ENCODE results near the gene TMEM59.
"Not testable (repeated sequence)": the region's sequence is repeated elsewhere in the genome, so short reads cannot be mapped to it uniquely, and the experiment has no call there.

TMEM59 gene

DNA sequence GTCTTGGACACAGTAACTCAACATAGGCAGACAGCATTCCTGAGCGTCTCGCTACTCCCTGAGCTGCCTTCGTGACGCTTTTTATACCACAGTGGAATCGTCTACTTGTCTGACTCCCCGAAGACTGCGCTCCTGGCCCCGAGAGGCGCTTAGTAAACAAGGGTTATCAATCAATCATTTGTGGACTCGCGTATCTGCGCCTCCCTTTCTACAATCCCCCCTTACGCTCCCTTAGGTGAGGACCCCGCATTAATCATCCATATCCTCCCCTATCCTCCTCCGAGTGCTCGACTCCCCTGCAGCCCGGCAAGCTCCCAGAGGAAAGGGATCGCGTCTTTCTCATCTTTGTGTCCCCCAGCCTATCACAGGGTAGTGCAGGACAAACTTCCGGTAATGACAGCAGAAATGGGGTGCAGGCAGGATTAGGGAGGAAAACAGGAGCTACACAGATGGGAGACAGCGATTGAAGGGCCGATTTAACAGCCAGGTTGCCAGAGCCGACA lies 522 bp downstream of the TMEM59 start:
- peak; percentile 35 to 40 for DNase-seq

DNA sequence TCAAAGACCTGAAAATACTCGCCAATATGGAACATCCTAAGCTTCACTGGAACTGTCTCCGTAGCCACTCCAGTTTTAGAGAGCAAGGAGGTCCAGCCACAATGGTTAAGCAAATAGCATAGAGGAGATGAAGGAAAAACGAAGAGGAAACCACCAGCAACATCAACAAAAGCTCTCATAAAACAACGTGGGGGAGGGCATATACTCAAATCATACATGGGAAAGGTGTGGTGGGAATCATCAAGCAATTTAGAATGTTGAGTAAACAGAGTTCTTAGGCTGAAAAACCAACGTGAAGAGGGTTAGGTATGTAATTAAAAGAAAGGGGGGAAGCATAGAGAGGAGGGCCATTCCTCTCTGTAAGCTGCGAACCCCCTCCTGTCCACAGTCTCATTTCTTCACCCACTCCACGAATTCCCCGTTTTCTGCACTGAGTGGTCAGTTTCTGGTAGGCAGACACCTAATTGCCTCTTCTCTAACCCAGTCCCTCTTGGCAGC lies 1.0 kb downstream of the TMEM59 start:
- no peak for DNase-seq

DNA sequence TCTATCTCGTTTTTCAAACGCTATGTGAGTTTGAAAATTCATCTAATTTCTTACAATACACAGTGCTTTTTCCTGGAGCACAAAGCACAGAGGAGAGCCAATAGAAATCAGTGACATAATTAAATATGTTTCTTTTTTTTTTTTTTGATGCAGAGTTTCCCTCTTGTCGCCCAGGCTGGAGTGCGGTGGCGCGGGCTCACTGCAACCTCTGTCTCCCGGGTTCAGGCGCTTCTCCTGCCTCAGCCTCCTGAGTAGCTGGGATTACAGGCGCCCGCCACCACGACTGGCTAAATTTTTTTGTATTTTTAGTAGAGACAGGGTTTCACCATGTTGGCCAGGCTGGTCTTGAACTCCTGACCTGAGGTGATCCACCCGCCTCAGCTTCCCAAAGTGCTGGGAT lies 2.6 kb downstream of the TMEM59 start:
- DNase-seq, result not testable (repeated sequence)

DNA sequence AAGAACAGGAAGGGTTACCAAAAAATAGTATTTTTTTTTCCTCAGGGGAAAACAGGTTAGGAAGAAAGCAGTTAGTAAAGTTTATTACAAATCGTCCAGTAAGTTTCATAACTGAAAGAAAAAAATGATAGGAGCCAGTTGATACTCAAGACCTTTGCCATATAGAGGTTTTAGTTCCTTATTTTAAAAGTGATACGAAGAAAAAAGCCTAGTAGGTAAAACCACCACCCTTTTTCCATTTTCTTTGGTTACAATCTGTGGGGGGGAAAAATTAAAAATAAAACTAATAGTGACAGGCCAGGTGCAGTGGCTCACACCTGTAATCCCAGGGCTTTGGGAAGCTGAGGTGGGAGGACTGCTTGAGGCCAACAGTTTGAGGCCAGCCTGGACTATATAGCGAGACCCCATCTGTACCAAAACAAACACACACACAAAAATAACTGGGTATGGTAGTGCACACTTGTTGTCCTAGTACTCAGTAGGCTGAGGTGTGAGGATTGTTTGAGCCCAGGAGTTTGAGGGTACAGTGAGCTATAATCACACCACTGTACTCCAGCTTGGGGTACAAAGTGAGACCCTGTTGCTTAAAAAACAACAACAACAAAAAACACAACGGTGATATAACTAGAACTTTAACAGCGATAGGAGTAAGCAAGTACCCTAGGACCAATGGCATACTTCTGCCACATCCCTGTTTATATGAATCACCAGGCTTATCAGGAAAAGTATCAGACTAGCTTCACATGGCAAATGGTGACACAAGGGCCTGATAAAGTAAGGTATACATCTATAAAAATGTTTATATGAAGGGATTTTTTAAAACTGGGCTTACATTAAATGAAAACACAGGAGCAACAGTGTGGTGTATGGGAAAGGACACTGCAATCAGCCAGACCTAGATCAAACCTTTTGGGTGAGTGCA lies 5.4 kb downstream of the TMEM59 start:
- DNase-seq, result no peak

DNA sequence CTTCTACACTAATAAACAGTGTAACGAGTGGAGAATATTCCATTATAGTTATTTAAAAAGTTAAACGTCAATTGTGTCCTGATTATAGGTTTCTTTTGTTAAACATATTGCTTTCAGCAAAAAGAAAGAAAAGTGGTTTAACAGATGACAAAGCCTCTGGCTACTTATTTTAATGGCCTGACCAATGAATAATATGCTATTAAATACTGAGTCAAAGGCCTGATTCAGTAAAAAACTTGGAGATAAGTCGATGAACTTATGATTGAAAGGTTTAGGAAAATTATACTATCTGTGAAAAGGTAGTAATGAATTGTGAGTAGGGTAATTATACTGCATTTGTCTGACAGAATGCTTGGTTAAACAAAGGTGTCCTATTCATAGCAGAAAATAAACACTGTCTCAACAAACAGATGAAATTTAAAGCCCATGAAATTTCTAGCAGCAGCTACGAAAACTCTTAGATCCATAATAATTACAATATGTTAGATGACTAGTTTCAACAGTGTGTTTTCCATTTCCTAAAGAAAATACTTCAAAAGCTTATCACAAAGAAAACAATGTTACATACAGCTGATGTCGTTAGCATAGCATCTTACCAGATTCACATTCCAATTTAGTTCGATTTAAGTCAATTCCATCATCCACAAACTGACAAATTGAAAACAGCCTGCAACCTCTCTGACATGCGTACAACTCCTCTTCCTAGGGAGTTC lies 6.2 kb downstream of the TMEM59 start:
- DNase-seq, result no peak

- no peak for DNase-seq
Observed at GRCh38 chr1:54045496-54045895, 7.5 kb downstream of the TMEM59 start.

DNA sequence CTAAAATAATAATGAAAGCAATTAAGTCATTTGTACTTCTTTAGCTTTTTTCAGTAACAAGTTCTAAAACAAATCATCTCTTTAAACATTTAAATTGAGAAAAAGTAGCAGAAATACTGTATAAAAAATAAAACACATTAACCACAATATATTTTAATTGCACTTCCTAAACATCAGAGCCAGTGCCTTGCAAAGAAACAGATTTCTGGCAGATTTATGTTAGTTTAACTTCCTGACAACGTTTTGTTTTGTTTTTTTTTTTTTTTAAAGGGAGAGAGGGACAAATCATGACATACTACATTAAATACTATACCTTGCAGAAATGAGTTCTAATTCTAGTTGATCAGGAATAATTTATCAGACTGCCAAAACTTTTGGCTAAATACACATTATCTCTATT lies 11.2 kb downstream of the TMEM59 start:
- DNase-seq, result no peak

DNA sequence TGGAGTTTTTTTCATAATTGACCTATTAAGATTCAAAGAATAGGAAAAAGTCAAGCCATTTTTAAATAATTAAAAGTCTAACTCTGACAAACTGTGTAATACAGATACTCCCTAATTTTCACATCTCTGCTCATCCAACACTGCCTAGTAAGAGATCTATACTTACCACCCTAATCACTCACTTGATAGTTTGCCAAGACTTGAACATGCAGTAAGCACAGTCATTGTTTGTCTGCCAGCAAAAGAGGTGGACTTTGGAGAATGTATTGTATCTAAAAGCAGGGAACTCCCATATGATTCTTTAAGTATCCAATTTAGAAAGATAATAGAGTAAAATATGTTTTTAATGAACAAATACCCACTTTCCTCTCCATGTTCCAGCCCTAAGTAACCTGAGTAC lies 15.5 kb downstream of the TMEM59 start:
- no peak for DNase-seq

DNA sequence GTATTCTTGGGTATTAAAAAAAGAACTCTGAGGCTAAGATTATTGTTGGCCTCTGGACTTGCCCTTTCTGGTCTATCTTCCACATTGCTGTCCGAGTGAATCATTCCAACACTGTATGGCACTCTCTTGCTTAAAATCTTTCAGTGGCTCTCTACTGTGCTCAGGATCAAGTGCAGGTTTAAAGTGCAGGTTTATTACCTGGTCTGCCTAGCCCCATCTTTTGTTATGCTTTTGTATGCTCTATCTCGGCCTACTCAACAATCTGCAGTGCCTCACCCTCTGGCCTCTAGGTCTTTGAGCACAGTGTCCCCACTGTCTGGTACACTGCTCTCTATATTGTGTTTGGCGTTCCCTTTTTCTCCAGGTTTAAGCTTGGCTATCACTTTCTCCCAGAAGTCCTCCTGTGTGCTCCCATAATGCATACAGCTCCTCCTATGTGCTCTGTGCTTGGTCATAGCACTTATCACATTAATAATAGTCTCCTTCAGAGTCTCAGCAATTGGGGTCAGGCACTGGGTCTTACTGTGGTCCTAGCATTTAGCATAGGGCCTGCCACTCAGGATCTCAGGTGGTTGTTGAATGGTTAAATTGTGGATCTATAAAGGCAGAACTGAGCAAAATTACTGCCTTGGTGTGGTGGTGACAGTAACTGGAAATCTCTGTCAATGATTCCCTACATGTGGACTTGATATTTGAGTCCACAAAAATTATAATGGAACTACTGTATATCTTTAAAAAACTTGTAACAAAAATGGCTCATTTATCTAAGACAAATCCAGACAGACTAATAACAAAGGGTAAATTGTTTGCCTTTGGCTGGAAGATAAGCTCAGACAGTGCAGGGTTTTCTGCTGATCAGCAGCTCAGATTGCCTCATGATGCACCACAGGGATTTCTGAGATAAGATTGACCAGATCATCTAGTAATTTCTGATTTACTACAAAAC lies 24.4 kb downstream of the TMEM59 start:
- DNase-seq, result no peak

- no peak for DNase-seq
Observed at GRCh38 chr1:54027848-54028247, 25.2 kb downstream of the TMEM59 start.

GRCh38 chr1:54024811-54025210 lies 28.2 kb downstream of the TMEM59 start:
- DNase-seq, result not testable (repeated sequence)

GRCh38 chr1:54024358-54024757 lies 28.6 kb downstream of the TMEM59 start:
- no peak for DNase-seq

- DNase-seq, result not testable (repeated sequence)
Observed at GRCh38 chr1:54019562-54020176, 33.3 kb downstream of the TMEM59 start.

DNA sequence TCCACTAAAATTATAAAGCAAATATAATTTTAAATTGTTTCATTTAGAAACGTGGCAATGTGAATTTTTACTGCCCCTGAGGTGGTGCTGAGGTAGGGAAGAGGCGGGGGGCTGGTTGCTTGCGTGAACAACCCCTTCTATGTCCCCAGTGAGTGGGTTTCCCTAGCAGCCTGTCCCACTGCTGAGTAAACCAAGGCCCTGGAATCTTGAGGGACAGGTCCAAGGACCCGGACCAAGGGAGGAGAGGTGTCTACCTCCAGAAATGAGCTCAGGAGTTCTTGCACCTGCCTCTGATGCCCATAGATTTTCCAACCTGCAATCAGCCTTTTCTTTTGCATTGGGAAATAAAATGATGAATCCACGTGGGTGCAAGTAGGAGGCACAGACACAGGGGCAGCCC lies 34.4 kb downstream of the TMEM59 start:
- DNase-seq, result no peak

- DNase-seq, result no peak
Observed at GRCh38 chr1:54017979-54018378, 35.0 kb downstream of the TMEM59 start, which contains the start of gene LDLRAD1. Gene LDLRAD1 (minus strand): TSS chr1:54018186. CDS start chr1:54018112, 74 bp downstream.

DNA sequence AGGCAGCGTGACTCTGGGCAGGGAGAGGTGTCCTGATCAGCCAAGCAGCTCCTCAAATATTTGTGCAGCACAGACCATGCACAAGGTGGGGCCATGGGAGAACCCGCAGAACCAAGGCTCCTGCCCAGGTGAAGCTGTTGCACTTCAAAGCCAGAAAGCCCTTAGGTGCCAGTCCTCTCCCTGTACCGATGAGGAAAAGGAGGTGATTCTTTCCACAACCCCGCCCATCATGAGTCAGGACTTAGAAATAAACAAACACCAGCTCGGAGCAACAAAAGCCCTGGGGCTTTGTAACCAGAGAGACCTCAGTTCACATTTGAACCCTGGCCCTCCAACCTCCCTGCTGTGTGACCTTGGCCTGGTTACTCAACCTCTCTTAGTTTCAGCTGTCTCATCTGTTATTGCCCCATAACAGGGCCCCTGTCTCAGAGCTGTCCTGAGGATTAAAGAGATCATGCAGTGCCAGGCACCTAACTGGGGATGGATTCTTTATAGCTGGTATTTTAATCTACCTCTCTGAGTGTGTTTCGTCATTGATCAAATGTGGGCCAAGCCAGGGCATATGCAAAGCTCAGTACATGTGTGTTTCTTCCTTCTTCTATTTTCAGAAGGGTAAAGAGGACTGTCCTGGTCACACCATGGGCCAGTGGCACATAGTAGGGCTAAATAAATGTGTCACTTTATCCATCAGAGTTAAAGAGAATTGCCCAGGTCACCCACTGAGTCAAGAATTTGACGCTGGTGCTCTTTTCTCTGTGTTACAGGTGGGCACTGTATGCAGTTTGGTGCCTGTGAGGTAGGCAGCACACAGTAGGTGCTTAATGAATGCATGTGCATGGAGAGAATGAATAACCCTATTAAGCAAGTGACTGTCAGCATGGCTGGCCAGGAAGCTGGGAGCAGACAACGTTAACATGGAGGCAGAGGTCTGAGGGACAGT lies 36.4 kb downstream of the TMEM59 start:
- no peak for DNase-seq

- DNase-seq, result no peak
Observed at GRCh38 chr1:54014009-54014629, 38.9 kb downstream of the TMEM59 start.

DNA sequence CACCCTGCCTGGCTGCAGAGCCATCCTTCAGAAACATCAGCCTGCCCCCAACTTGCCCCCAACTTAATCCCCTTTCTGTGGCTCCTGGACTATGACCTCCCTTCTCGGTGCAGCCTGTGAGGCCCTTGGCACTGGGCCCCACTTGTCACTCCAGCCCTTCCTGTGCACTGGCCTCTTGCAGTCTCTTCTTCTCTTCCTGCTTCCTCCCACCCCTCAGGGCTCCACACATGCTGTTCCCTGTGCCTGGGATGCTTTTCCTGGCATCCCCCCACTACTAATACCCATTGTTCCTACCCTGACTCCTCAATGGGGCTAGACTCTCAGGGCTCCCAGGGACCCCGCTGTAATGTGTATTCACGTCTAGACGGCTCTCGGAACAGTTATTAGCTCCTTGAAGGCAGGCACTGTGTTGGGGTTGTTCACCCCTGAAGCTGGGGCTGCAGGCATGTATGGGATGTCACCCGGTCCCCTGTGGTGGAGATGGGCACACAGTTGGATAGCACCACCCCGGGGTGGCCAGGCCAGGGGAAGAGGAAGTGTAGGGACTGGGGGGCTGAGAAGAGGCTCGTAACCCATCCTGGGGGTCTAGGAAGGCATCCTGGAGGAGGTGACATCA lies 39.5 kb downstream of the TMEM59 start:
- DNase-seq, result no peak

- no peak for DNase-seq
Observed at GRCh38 chr1:54012863-54013262, 40.1 kb downstream of the TMEM59 start.

DNA sequence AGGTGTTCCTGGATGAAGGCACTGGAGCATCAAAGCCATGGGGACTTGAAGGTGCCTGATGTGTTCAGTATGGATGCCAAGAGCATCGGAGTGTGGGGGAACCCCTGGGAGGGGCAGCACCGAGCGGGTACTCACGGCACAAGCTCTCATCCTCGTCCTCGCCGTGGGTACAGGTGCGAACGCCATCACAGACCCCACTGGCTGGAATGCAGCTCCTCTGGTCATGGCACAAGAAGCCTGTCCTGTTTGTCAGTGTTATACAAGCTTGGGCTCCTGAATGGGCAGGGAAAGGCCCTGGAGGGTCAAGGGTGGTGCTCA lies 41.0 kb downstream of the TMEM59 start:
- DNase-seq, result no peak

Measured in inflammatory macrophage treated with lipopolysaccharide for 1 hour (primary cell).